Endodermal cell (in vitro differentiated cells): ENCODE measurements around the gene SERPINC1. TPM values are rescaled to one million over a fixed set of nuclear protein-coding genes. Genes with fewer than 3 reads are reported as not detected.

Experiments
- DNase-seq: peaks from one replicate; pipeline ENCODE4 v3.0.0-alpha.2; 2017
- H3K27ac ChIP-seq: 2 replicates; pipeline ENCODE4 v1.5.1; 2013; ENCODE audit warnings: mild to moderate bottlenecking, low read depth, low read length, moderate library complexity
- H3K27me3 ChIP-seq: 2 replicates; pipeline ENCODE4 v1.6.1; 2013; ENCODE audit warnings: mild to moderate bottlenecking, low read length, moderate library complexity; ENCODE audit not compliant: insufficient read depth, control insufficient read depth, poor library complexity, severe bottlenecking
- H3K36me3 ChIP-seq: 2 replicates; pipeline ENCODE4 v1.7.0; 2013; ENCODE audit warnings: mild to moderate bottlenecking, low read length, moderate library complexity; ENCODE audit not compliant: control insufficient read depth, insufficient read depth
- H3K4me1 ChIP-seq: one replicate; pipeline ENCODE4 v1.7.0; 2013; ENCODE audit warnings: low read length; ENCODE audit not compliant: control insufficient read depth, insufficient read depth
- H3K4me3 ChIP-seq: 2 replicates; pipeline ENCODE4 v1.5.1; 2013; ENCODE audit warnings: mild to moderate bottlenecking, low read length, moderate library complexity
- H3K9ac ChIP-seq: 2 replicates; pipeline ENCODE4 v1.6.1; 2013; ENCODE audit warnings: mild to moderate bottlenecking, low read length, moderate library complexity; ENCODE audit not compliant: poor library complexity, severe bottlenecking; ENCODE audit errors: extremely low read depth
- H3K9me3 ChIP-seq: 2 replicates; pipeline ENCODE4 v1.6.1; 2013; ENCODE audit warnings: mild to moderate bottlenecking, low read length, moderate library complexity; ENCODE audit not compliant: control insufficient read depth
- H3K27ac Mint-ChIP-seq: 2 replicates; pipeline ENCODE4 v1.8.0; 2020; ENCODE audit warnings: mixed read lengths
- H3K27me3 Mint-ChIP-seq: 2 replicates; pipeline ENCODE4 v1.8.0; 2021; ENCODE audit warnings: mild to moderate bottlenecking, mixed read lengths; ENCODE audit not compliant: insufficient read depth
- H3K36me3 Mint-ChIP-seq: 2 replicates; pipeline ENCODE4 v1.8.0; 2020; ENCODE audit warnings: low read depth, mixed read lengths
- H3K4me1 Mint-ChIP-seq: 2 replicates; pipeline ENCODE4 v1.8.0; 2020; ENCODE audit warnings: mixed read lengths
- H3K4me3 Mint-ChIP-seq: 2 replicates; pipeline ENCODE4 v1.8.0; 2020; ENCODE audit warnings: mild to moderate bottlenecking, moderate library complexity, mixed read lengths
- H3K9me3 Mint-ChIP-seq: 2 replicates; pipeline ENCODE4 v1.8.0; 2020; ENCODE audit warnings: mild to moderate bottlenecking, mixed read lengths
- WGBS, 2 experiments: methylation state at CpG; one replicate each; pipeline versions ENCODE4 v1.1.5 to v1.1.7; 2013; ENCODE audit warnings: missing lambda C conversion rate in 2 of 2, mixed read lengths in 1 of 2; ENCODE audit not compliant: insufficient coverage in 1 of 2, insufficient read length in 1 of 2; 5-methylcytosine and 5-hydroxymethylcytosine counted together
- total RNA-seq, 2 donors: library from RNA; stranded (reverse); fragmentation: NEBNext Ultra II Directional in 1 of 2; extraction: Animal tissue kit (Norgen Biotek cat#: 25700) in 1 of 2; gene quantifications; 2 replicates in 1 of 2; 3 replicates in 1 of 2; pipeline ENCODE4 v1.2.1, GENCODE V29; 2021
- TF ChIP-seq, protein P1 (sequence below): fragments of 200-600 bp; sonication (generic); conservative IDR thresholded peaks from 2 replicates; pipeline ENCODE4 v1.5.0; 2021; ENCODE audit warnings: antibody characterized with exemption, mild to moderate bottlenecking

The SERPINC1 gene
- total RNA-seq, 2 donors from 2014 or later: not detected

DNA sequence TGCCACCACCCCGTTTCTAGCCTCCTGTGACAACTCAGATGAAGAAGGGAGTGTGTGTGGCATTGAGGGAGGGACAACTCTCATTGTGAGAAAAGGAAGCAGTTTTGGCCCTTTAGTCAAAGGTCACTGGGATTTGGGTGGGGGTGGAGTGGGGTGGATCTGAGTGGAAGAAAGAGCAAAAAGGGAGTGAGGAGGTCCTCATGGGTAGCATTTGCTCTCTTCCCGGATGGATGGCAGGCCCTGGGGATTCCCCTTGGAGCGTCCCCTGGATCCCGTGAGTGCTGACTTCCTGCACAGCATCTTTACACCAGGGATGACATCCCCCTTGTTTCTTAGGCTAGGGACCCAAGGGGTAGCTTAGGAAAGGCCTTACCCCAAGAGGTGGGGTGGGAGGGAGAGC is 460 bp downstream of the SERPINC1 start:
- H3K9ac ChIP-seq: no peak overlapping the region
- H3K27me3 ChIP-seq: no peaks in the 10 kb centered on the region
- no peaks in the 10 kb centered on the region for H3K36me3 Mint-ChIP-seq
- no peaks in the 10 kb centered on the region for H3K4me1 Mint-ChIP-seq
- H3K27ac Mint-ChIP-seq: no peak overlapping the region
- H3K4me1 ChIP-seq: no peaks in the 10 kb centered on the region
- H3K27me3 Mint-ChIP-seq: no peaks in the 10 kb centered on the region
- 89 to 90% methylated on average over 1 to 4 of the region's 4 CpGs for WGBS, 2 experiments
- H3K4me3 Mint-ChIP-seq: no peak overlapping the region
- TF ChIP-seq, protein P1, sequence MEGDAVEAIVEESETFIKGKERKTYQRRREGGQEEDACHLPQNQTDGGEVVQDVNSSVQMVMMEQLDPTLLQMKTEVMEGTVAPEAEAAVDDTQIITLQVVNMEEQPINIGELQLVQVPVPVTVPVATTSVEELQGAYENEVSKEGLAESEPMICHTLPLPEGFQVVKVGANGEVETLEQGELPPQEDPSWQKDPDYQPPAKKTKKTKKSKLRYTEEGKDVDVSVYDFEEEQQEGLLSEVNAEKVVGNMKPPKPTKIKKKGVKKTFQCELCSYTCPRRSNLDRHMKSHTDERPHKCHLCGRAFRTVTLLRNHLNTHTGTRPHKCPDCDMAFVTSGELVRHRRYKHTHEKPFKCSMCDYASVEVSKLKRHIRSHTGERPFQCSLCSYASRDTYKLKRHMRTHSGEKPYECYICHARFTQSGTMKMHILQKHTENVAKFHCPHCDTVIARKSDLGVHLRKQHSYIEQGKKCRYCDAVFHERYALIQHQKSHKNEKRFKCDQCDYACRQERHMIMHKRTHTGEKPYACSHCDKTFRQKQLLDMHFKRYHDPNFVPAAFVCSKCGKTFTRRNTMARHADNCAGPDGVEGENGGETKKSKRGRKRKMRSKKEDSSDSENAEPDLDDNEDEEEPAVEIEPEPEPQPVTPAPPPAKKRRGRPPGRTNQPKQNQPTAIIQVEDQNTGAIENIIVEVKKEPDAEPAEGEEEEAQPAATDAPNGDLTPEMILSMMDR: no peak
- H3K36me3 ChIP-seq: no peaks in the 10 kb centered on the region
- H3K9me3 ChIP-seq: no peaks in the 10 kb centered on the region
- no peak overlapping the region for H3K4me3 ChIP-seq
- no peaks in the 10 kb centered on the region for H3K9me3 Mint-ChIP-seq
- H3K27ac ChIP-seq: no peak overlapping the region
- DNase-seq: no peak

DNA sequence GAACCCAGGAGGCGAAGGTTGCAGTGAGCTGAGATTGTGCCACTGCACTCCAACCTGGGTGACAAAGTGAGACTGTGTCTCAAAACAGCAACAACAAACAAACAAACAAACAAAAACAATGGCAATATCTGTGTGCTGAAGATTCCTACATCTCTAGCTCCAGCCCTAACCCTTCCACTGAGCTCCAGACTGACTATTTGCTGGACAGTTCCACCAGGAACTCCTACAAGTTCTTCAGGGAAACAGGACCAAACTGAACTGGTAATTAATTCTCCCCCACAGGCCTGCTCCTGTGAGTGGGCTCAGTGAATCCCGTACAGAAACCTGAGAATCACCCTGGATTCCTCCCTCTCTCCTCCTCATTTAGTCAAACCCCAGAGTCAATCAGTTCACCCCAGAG is 1.5 kb downstream of the SERPINC1 start:
- Mint-ChIP-seq H3K27ac (no peak overlapping the region), H3K36me3 (no peaks in the 10 kb centered on the region), H3K4me3 (no peak overlapping the region), H3K4me1 (no peaks in the 10 kb centered on the region), H3K9me3 (no peaks in the 10 kb centered on the region), H3K27me3 (no peaks in the 10 kb centered on the region)
- 88 to 90% methylated on average over 2 of the region's 2 CpGs for WGBS, 2 experiments
- Histone ChIP-seq H3K27ac (no peak overlapping the region), H3K9me3 (no peaks in the 10 kb centered on the region), H3K9ac (no peak overlapping the region), H3K4me3 (no peak overlapping the region), H3K27me3 (no peaks in the 10 kb centered on the region), H3K4me1 (no peaks in the 10 kb centered on the region), H3K36me3 (no peaks in the 10 kb centered on the region)
- TF ChIP-seq, protein P1: no peak
- DNase-seq: no peak

DNA sequence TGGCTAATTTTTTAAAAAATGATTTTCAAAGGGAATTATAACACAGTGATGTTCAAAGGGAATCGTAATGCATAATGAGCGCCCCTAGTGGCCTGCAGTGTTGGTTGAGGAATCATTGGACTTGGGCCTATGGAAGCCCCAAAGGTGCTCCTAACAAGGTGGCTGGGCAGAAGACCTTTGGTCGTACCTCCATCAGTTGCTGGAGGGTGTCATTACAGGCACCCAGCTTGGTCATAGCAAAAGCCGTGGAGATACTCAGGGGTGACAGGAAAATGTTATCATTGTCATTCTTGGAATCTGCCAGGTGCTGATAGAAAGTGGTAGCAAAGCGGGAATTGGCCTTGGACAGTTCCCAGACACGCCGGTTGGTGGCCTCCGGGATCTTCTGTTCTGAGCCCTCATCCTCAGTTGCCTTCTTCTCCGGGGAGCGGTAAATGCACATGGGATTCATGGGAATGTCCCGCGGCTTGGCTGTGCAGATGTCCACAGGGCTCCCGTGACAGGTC is 2.7 kb downstream of the SERPINC1 start:
- TF ChIP-seq, protein P1: peak; percentile 92
- H3K27ac ChIP-seq: no peak overlapping the region
- no peak overlapping the region for H3K4me3 ChIP-seq
- H3K9me3 ChIP-seq: no peaks in the 10 kb centered on the region
- no peak overlapping the region for H3K9ac ChIP-seq
- Mint-ChIP-seq H3K4me1 (no peaks in the 10 kb centered on the region), H3K9me3 (no peaks in the 10 kb centered on the region), H3K27me3 (no peaks in the 10 kb centered on the region), H3K36me3 (peaks cover 4% of the 10 kb centered on the region), H3K27ac (no peak overlapping the region), H3K4me3 (no peak overlapping the region)
- 83 to 84% methylated on average over 13 of the region's 13 CpGs for WGBS, 2 experiments
- peak; percentile 80 for DNase-seq
- no peaks in the 10 kb centered on the region for H3K27me3 ChIP-seq
- H3K4me1 ChIP-seq: no peaks in the 10 kb centered on the region
- H3K36me3 ChIP-seq: no peaks in the 10 kb centered on the region
